Parathyroid adenoma (tissue), 2 donors: Measurements from ENCODE around the gene PPP1R3E.
A peak's percentile ranks its signal among the peaks of the same experiment; 100 is the strongest.

Experiments
- H2AFZ ChIP-seq: fragments of 300-600 bp; sonication (generic); one replicate; pipeline ENCODE4 v1.7.0; 2017; ENCODE audit warnings: antibody characterized with exemption, mild to moderate bottlenecking
- H3K27ac ChIP-seq: fragments of 300-600 bp; sonication (generic); one replicate; pipeline ENCODE4 v1.7.0; 2017
- H3K27me3 ChIP-seq: fragments of 300-600 bp; sonication (generic); one replicate; pipeline ENCODE4 v1.7.0; 2017; ENCODE audit warnings: low read length; ENCODE audit not compliant: control insufficient read depth, insufficient read depth
- H3K36me3 ChIP-seq: fragments of 300-600 bp; sonication (generic); one replicate; pipeline ENCODE4 v1.7.0; 2017; ENCODE audit warnings: low read length; ENCODE audit not compliant: control insufficient read depth, insufficient read depth
- H3K4me1 ChIP-seq: fragments of 300-600 bp; sonication (generic); one replicate; pipeline ENCODE4 v1.7.0; 2017; ENCODE audit warnings: control low read depth
- H3K4me2 ChIP-seq: fragments of 300-600 bp; sonication (generic); one replicate; pipeline ENCODE4 v1.7.0; 2017; ENCODE audit warnings: low read length
- H3K4me3 ChIP-seq: fragments of 300-600 bp; sonication (generic); one replicate; pipeline ENCODE4 v1.7.0; 2017; ENCODE audit warnings: low read depth, low read length
- H3K79me2 ChIP-seq: fragments of 300-600 bp; sonication (generic); one replicate; pipeline ENCODE4 v1.7.0; 2017; ENCODE audit warnings: control low read depth
- H3K9ac ChIP-seq: fragments of 300-600 bp; sonication (generic); one replicate; pipeline ENCODE4 v1.7.0; 2017; ENCODE audit warnings: mild to moderate bottlenecking
- H3K9me3 ChIP-seq: fragments of 300-600 bp; sonication (generic); one replicate; pipeline ENCODE4 v1.7.0; 2017; ENCODE audit warnings: low read length; ENCODE audit not compliant: control insufficient read depth
- TF ChIP-seq, protein P1 (sequence below): fragments of 300-600 bp; sonication (generic); IDR thresholded peaks from one replicate; pipeline ENCODE4 v1.7.0; 2017; ENCODE audit warnings: antibody characterized with exemption, mild to moderate bottlenecking
- donor health status: primary hyperparathyroidism.

The PPP1R3E gene

DNA sequence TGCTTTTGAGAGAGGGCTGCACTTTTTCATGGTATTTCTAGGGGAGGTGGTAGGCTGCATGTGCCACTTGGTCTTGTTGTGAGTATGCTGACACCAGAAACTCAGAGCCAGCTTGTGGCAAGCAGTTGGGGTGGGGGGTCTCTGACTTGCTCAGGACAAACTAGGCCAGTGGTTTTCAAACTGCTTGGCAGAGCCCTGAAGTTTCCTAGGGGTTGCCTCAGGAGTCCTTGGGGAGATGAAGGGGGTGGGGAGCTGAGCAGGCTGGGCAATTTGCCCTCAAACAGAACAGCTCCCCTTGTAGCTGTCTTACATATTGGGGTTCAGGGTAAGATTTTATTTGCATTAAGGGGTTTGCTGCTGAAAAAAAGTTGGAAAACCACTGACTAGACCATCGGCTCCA lies 7.9 kb upstream of the PPP1R3E start:
- TF ChIP-seq, protein P1, sequence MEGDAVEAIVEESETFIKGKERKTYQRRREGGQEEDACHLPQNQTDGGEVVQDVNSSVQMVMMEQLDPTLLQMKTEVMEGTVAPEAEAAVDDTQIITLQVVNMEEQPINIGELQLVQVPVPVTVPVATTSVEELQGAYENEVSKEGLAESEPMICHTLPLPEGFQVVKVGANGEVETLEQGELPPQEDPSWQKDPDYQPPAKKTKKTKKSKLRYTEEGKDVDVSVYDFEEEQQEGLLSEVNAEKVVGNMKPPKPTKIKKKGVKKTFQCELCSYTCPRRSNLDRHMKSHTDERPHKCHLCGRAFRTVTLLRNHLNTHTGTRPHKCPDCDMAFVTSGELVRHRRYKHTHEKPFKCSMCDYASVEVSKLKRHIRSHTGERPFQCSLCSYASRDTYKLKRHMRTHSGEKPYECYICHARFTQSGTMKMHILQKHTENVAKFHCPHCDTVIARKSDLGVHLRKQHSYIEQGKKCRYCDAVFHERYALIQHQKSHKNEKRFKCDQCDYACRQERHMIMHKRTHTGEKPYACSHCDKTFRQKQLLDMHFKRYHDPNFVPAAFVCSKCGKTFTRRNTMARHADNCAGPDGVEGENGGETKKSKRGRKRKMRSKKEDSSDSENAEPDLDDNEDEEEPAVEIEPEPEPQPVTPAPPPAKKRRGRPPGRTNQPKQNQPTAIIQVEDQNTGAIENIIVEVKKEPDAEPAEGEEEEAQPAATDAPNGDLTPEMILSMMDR, result no peak
- Histone ChIP-seq H3K27ac (no peak overlapping the region), H3K4me2 (no peak overlapping the region), H3K9me3 (no peaks in the 10 kb centered on the region), H3K79me2 (peaks cover 14% of the 10 kb centered on the region), H3K4me3 (no peak overlapping the region), H3K9ac (no peak overlapping the region), H3K36me3 (no peaks in the 10 kb centered on the region), H3K27me3 (no peaks in the 10 kb centered on the region), H2AFZ (no peak overlapping the region), H3K4me1 (peaks cover 12% of the 10 kb centered on the region)

DNA sequence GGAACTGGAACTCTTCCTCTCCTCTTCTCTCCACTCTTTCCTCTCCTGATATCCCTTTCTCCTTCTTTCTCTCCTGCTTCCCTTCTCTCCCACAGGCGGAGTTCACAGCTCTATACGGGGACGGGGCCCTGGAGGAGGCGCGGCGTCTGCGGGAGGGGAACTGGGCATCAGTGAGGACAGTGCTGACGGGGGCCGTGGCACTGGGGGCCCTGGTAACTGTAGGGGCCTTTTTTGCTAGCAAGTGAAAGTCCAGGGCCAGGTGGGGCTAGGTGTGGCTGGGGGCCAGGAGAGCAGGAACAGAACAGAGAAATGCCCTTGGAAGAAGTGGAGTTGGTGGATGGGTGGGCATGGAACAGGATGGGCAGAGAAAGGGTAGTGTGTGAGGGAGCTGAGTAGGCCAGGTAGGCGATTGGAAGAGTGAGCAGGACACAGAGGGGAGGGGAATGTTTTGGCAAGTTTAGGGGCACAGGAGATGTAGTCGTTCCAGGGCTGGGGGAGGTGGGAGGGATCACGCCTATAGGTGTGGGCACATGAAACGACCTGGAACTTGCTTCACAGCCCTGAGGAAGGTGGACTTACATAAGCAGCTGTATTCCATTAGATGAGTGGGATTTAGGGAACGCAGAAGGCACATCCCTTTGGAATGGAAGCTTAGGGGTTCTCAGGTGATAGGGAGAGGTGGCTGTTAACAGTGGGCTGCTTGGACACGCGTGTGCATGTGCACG lies 6.2 kb upstream of the PPP1R3E start:
- Histone ChIP-seq H3K27me3 (no peaks in the 10 kb centered on the region), H3K4me2 (no peak overlapping the region), H2AFZ (no peak overlapping the region), H3K27ac (no peak overlapping the region), H3K4me1 (peaks cover 12% of the 10 kb centered on the region), H3K4me3 (no peak overlapping the region), H3K9ac (no peak overlapping the region), H3K9me3 (no peaks in the 10 kb centered on the region), H3K36me3 (no peaks in the 10 kb centered on the region), H3K79me2 (peaks cover 14% of the 10 kb centered on the region)
- TF ChIP-seq, protein P1, result no peak

DNA sequence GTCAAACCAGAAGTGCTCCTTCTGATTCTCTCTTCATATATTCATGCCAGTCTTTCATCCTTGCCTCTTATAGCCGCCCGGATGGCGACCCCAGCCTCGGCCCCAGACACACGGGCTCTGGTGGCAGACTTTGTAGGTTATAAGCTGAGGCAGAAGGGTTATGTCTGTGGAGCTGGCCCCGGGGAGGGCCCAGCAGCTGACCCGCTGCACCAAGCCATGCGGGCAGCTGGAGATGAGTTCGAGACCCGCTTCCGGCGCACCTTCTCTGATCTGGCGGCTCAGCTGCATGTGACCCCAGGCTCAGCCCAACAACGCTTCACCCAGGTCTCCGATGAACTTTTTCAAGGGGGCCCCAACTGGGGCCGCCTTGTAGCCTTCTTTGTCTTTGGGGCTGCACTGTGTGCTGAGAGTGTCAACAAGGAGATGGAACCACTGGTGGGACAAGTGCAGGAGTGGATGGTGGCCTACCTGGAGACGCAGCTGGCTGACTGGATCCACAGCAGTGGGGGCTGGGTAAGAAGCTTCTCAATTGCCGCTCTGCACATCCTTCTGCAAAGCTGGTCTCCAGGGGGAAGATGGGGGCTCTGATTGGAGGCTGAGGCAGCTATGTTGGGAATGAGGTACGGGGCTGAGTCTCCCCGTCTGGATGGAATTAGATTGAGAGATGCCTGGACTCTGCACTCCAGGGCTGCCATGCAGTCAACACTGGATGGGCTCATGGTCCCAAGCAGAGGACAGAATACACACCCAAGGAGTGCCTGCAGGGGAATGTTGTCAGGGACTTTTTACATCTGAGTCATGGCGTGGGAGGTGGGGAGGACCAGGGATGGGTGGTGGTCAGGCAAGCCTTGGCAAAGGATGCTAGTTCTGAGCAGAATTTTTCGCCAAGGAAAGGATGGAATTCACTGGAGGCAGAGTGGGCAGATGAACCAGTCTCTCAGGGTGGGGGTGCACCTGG lies 5.3 kb upstream of the PPP1R3E start:
- Histone ChIP-seq H3K4me1 (peaks cover 12% of the 10 kb centered on the region), H3K27me3 (no peaks in the 10 kb centered on the region), H3K4me2 (peak overlapping the region; percentile 99), H3K79me2 (peaks cover 14% of the 10 kb centered on the region), H3K27ac (peak overlapping the region; percentile 93), H3K4me3 (peak overlapping the region; percentile 84), H3K36me3 (no peaks in the 10 kb centered on the region), H3K9me3 (no peaks in the 10 kb centered on the region), H3K9ac (no peak overlapping the region), H2AFZ (no peak overlapping the region)
- TF ChIP-seq, protein P1, result no peak

DNA sequence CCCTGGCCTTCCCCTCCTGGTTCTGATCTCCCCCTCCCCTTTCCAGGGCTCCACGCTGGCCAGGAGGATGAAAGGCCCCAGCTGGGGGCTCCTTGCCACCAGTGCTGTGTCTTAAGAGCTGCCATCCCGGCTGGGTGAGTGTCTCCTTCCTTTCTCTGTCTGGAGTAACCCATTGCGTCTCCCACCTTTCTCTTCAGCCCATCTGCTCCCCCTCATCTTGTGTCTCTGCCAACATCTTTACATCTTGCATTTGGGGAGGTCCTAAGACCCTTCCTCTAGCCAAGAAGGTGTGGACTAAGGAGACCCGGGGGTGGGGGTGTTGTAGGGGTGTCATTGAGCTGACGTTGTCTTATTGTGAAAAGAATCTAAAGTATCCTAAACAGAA lies 4.5 kb upstream of the PPP1R3E start:
- Histone ChIP-seq H3K27me3 (no peaks in the 10 kb centered on the region), H3K36me3 (no peaks in the 10 kb centered on the region), H3K4me3 (peak overlapping the region; percentile 84), H3K9me3 (no peaks in the 10 kb centered on the region), H2AFZ (peak overlapping the region; percentile 92), H3K4me1 (peaks cover 14% of the 10 kb centered on the region), H3K27ac (peak overlapping the region; percentile 93), H3K9ac (peak overlapping the region; percentile 88), H3K79me2 (peaks cover 14% of the 10 kb centered on the region), H3K4me2 (peak overlapping the region; percentile 99)
- TF ChIP-seq, protein P1, result no peak
